Mucosa of descending colon (tissue), 3 donors: Measurements from ENCODE around the gene UBFD1. TPM values are rescaled to one million over a fixed set of nuclear protein-coding genes. Genes with fewer than 3 reads are reported as not detected.
"Not testable (repeated sequence)": the region's sequence is repeated elsewhere in the genome, so short reads cannot be mapped to it uniquely, and the experiment has no call there.

Experiments
- ATAC-seq: fragments of 200-7000 bp; cut with Tn5 transposase; one replicate; pipeline ENCODE4 v1.9.1; 2020; ENCODE audit warnings: mild to moderate bottlenecking, moderate library complexity
- DNase-seq, 3 donors: peaks; one replicate each; pipeline ENCODE4 v3.0.0-alpha.2; 2020
- H3K36me3 ChIP-seq: fragments of 200-600 bp; one replicate; pipeline ENCODE4 v1.8.0; 2021; ENCODE audit warnings: low read depth, mild to moderate bottlenecking
- H3K4me1 ChIP-seq: fragments of 200-600 bp; one replicate; pipeline ENCODE4 v1.8.0; 2021; ENCODE audit warnings: low read depth, mild to moderate bottlenecking
- H3K4me3 ChIP-seq: fragments of 200-600 bp; one replicate; pipeline ENCODE4 v1.8.0; 2021; ENCODE audit warnings: mild to moderate bottlenecking
- H3K9me3 ChIP-seq: fragments of 200-600 bp; one replicate; pipeline ENCODE4 v1.8.0; 2021; ENCODE audit warnings: mild to moderate bottlenecking
- intact Hi-C, 2 donors: fragments of 100-400 bp; cut with DNase I in 1 of 2; cut with micrococcal nuclease in 1 of 2; formaldehyde crosslinking; loops; one replicate each; pipeline versions ENCODE4 v1.11.0 to v1.11.1; 2022; cut with DNase I, micrococcal nuclease
- total RNA-seq, 3 donors: library from RNA; stranded (reverse); fragmentation: NEBNext Ultra II Directional in 2 of 3; extraction: Animal tissue kit (Norgen Biotek cat#: 25700) in 2 of 3; gene quantifications; one replicate each; pipeline versions ENCODE4 v1.2.1 to v1.2.4, GENCODE V29; 2021 to 2023
- TF ChIP-seq, protein P1 (sequence below): fragments of 200-600 bp; IDR thresholded peaks from one replicate; pipeline ENCODE4 v1.8.0; 2022; ENCODE audit warnings: antibody characterized with exemption, mild to moderate bottlenecking
- donor health status: DM: no; HTN: no; CAD: no; lungs with moderate emphysema.
- donor health status: DM: no; HTN: no; CAD: no.
- donor health status: DM: no; HTN: yes; CAD: no.

Gene UBFD1
- total RNA-seq, 3 donors from 2014 or later, result 27.8 to 38.3 (median 28.5) TPM

DNA sequence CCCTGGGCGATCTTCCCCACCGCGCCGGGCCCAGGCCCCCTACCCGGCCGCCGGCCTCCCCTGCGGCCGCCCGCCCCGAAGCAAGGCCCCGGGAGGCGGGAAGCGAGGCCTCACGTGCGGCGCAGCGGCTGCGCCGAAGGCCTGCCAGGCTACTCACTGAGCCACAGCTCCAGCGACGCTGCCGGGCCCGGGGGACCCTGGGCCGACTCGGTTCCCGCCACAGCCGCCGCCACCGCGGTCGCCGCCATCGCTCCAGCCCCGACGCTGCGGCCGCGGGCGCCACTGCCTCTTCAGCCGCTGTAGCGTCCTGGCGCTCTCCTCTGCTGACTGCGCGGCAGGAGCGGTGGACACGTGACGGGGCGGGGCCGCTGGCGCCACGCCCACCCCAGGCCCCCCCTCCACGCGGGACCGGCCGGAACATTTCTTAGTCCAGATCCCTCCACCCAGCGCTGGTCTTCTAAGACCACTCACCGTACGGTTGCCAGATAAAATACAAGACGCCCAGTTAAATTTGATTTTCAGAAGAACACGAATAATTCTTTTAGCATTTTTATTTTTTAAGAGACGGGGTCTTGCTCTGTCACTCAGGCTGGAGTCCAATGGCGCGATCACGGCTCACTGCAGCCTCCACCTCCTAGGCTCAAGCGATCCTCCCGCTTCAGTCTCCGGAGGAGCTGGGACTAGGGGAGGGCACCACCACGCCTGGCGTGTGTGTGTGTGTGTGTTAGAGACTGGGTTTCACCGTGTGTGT lies 47.2 kb upstream of the UBFD1 start, which contains the start of gene GGA2:
TSS of gene GGA2 (minus strand) at position 331 of the 751 bp plus-strand sequence. CDS start at position 248, 83 bp downstream.
- TF ChIP-seq, protein P1, sequence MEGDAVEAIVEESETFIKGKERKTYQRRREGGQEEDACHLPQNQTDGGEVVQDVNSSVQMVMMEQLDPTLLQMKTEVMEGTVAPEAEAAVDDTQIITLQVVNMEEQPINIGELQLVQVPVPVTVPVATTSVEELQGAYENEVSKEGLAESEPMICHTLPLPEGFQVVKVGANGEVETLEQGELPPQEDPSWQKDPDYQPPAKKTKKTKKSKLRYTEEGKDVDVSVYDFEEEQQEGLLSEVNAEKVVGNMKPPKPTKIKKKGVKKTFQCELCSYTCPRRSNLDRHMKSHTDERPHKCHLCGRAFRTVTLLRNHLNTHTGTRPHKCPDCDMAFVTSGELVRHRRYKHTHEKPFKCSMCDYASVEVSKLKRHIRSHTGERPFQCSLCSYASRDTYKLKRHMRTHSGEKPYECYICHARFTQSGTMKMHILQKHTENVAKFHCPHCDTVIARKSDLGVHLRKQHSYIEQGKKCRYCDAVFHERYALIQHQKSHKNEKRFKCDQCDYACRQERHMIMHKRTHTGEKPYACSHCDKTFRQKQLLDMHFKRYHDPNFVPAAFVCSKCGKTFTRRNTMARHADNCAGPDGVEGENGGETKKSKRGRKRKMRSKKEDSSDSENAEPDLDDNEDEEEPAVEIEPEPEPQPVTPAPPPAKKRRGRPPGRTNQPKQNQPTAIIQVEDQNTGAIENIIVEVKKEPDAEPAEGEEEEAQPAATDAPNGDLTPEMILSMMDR, result no peak
- H3K36me3 ChIP-seq, result no peaks in the 10 kb centered on the region
- intact Hi-C loops, result no loop called here
- ATAC-seq, result peak; percentile 96
- peak; percentile 86 to 89 (median 88) for DNase-seq
- no peaks in the 10 kb centered on the region for H3K9me3 ChIP-seq
- peaks cover 13% of the 10 kb centered on the region for H3K4me1 ChIP-seq
- peak within 1 kb of the TSS; percentile 81 for H3K4me3 ChIP-seq

DNA sequence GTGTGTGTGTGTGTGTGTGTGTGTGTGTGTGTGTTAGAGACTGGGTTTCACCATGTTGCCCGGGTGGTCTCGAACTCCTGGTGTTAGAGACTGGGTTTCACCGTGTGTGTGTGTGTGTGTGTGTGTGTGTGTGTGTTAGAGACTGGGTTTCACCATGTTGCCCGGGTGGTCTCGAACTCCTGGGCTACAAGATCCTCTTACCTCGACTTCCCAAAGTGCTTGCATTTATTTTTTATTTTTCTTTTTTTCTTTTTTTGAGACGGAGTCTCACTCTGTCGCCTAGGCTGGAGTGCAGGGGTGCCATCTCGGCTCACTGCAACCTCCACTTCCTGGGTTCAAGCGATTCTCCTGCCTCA lies 46.6 kb upstream of the UBFD1 start:
- H3K4me3 ChIP-seq, intact Hi-C loops, DNase-seq, ATAC-seq, H3K9me3 ChIP-seq, H3K36me3 ChIP-seq: not testable (repeated sequence)
- H3K4me1 ChIP-seq, result peaks cover 13% of the 10 kb centered on the region

DNA sequence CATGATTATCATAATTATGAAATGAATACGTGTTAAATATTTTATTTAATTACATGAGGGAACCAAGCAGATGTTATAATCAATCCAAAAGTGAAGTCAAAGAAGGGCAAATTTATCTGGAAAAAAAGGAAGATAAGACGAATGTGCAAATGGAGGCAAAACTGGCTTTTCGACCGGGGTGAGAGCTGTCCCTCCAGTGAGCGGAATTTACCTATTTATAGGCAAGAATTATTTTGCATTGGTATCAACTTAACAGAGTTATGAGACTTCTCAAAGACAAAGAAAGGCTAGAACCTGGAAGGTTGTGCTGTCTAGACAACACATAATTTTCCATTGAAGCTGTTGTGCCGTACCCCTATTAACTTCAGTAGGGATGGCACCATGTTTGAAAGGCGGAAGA lies 45.8 kb upstream of the UBFD1 start:
- H3K4me3 ChIP-seq, result no peak overlapping the region
- DNase-seq, result no peak
- H3K9me3 ChIP-seq, result no peaks in the 10 kb centered on the region

DNA sequence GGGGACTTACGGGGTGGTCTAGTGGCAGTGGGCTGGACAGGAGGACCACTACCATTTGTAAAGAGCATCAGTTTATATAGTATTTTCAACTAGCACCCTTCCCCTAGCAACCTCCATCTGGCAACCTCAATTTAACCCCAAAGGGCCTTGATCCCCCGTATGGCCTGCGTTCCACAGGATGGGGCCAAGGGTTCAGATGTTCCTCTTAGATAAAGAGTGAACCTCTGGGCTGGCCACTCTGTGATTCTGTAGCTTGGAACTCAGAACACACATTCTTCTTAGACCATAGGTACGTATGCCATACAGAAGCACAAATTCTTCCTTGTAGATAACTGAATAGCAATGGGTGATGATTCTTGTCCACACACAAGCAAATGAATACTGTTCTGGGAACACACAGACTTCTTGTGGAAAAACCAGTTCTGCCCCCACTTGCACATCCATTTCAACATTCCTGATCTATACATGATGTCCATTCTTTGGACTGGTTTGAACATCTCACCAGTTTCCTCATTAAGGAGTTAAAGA lies 45.3 kb upstream of the UBFD1 start:
- H3K4me3 ChIP-seq, result no peak overlapping the region
- no peaks in the 10 kb centered on the region for H3K9me3 ChIP-seq
- H3K4me1 ChIP-seq, result peaks cover 13% of the 10 kb centered on the region
- no peak for ATAC-seq
- intact Hi-C loops, result no loop called here
- DNase-seq, result no peak
- no peaks in the 10 kb centered on the region for H3K36me3 ChIP-seq
- TF ChIP-seq, protein P1, result no peak

More for the DNA sequence above, 45.8 kb upstream of the UBFD1 start:
- ATAC-seq, result no peak
- Histone ChIP-seq H3K4me1 (peaks cover 13% of the 10 kb centered on the region), H3K36me3 (no peaks in the 10 kb centered on the region)
- TF ChIP-seq, protein P1, result no peak
- intact Hi-C loops, result no loop called here

DNA sequence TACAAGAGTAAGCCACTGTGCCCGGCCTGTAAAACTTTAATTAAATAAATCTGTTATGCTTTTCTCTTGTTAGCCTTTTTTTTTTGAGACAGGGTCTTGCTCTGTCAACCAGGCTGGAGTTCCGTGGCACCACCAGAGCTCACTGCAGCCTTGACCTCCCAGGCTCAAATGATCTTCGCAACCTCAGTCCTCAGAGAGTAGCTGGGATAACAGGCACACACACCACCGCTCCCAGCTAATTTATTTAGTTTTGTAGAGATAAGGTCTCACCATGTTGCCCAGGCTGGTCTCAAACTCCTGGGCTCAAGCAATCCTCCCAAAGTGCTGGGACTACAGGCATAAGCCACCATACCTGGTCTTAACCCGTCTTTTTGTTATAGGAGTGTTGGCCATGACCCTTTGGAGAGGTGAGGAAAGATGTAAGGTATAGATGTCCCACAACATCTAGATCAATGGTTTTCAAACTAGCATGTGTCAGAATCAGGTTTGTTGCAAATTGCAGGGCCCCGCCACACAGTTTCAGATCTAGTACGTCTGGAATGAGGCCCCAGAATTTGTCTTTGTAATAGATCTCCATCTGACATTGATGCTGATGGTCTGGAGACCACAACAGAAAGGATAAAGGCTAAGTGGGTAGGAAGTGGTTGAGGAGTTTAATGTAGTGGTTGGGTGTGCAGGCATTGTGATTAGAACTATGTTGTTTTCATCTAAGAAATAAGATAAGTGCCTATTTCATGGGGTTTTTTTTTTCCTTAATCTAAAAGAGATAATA lies 43.0 kb upstream of the UBFD1 start:
- intact Hi-C loops, result no loop called here
- Histone ChIP-seq H3K4me3 (no peak overlapping the region), H3K9me3 (no peaks in the 10 kb centered on the region), H3K36me3 (no peaks in the 10 kb centered on the region), H3K4me1 (no peaks in the 10 kb centered on the region)
- ATAC-seq (no peak), DNase-seq (no peak)
- TF ChIP-seq, protein P1, result no peak

DNA sequence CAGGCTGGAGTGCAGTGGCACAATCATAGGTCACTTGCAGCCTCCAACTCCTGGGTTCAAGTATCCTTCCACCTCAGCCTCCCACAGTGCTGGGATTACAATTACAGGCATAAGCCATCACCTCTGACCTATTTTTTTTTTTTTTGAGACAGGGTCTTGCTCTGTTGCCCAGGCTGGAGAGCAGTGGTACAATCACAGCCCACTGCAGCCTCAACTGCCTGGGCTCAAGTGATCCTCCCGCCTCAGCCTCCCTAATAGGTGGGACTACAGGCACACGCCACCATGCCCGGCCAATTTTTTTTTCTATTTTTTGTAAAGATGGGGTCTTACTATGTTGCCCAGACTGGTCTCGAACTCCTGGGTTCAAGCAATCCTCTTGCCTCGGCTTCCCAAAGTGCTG lies 41.6 kb upstream of the UBFD1 start:
- H3K4me1 ChIP-seq, result no peaks in the 10 kb centered on the region
- no peak for ATAC-seq
- H3K36me3 ChIP-seq, result no peaks in the 10 kb centered on the region
- intact Hi-C loops, result no loop called here
- TF ChIP-seq, protein P1, result no peak
- H3K4me3 ChIP-seq, result no peak overlapping the region
- DNase-seq, result no peak
- no peaks in the 10 kb centered on the region for H3K9me3 ChIP-seq
